GM12891 (cell line): ENCODE data around the gene IQCE.

Source experiments
- PAX5 ChIP-seq: IDR thresholded peaks from 2 replicates; pipeline ENCODE4 v1.6.1; 2011; ENCODE audit warnings: low read length, moderate library complexity, mild to moderate bottlenecking; ENCODE audit not compliant: insufficient read depth, severe bottlenecking
- POLR2A ChIP-seq: IDR thresholded peaks from 2 replicates; pipeline ENCODE4 v1.6.1; 2011; ENCODE audit warnings: low read depth, low read length, control low read depth
- POLR2AphosphoS5 ChIP-seq: IDR thresholded peaks from 2 replicates; pipeline ENCODE4 v1.6.1; 2011; ENCODE audit warnings: low read depth, low read length, control low read depth
- POU2F2 ChIP-seq: IDR thresholded peaks from 2 replicates; pipeline ENCODE4 v1.6.1; 2011; ENCODE audit warnings: low read depth, mild to moderate bottlenecking, control low read depth, low read length, moderate library complexity
- SPI1 ChIP-seq: IDR thresholded peaks from 2 replicates; pipeline ENCODE4 v1.6.1; 2011; ENCODE audit warnings: low read depth, low read length, control low read depth
- TAF1 ChIP-seq: IDR thresholded peaks from 2 replicates; pipeline ENCODE4 v1.6.1; 2011; ENCODE audit warnings: low read depth, low read length, control low read depth

DNA sequence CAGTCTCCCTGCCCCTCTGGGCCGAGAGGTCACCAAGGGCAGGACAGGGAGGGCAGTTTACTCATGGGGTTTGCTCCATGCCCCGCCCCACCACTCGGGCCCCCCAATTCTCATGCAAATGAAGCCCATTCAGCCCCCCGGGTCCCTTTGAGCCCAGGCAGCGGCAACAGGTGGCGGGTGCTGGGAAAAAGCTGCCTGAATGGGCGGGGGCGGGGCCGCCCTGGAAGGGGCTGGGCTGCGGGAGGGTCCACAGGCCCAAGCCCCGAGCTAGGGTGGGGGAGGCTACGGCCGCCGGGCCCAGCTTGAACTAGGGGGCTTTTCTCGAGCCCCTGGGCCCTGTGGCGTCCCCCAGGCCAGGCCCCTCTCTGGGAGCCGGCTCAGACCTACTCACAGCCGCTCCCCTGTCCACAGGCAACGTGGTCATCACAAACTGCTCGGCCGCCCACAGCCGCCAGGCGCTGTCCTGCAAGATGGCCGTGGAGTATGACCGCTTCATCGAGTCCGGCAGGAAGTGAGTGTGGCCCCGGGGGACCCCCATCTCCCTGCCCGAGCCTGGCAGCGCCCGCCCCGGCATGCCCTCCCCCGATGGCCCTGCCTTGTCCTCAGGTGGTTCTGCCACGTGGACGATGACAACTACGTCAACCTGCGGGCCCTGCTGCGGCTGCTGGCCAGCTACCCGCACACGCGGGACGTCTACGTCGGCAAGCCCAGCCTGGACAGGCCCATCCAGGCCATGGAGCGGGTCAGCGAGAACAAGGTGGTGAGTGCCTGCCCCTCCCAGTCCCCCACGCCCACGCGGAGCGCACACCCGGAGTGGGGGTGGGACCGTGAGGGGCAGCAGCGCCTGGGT is 33.7 kb upstream of the IQCE start:
- TF ChIP-seq POLR2AphosphoS5 (no peak), POLR2A (no peak), TAF1 (no peak), SPI1 (no peak), PAX5 (no peak), POU2F2 (no peak)
